ENCODE data around the gene FOXP1.

FOXP1 gene

GRCh38 chr3:71464613-71465012, 118.9 kb downstream of the FOXP1 start:
- Histone ChIP-seq H3K27me3 (ENCODE audit: insufficient read depth, low read length) (no peaks in the 10 kb centered on the region), H3F3A (ENCODE audit: insufficient read depth, low read length) (no peaks in the 10 kb centered on the region), H3K36me3 (ENCODE audit: insufficient read depth, low read length) (peaks cover 30% of the 10 kb centered on the region; the same call in 1 of the 2 replicates), H3K9me2 (ENCODE audit: low read depth, low read length) (no peaks in the 10 kb centered on the region), H3K79me2 (ENCODE audit: insufficient read depth, low read length) (peaks cover 11% of the 10 kb centered on the region), H3K9ac (ENCODE audit: low read length) (no peak overlapping the region), H2AFZ (ENCODE audit: low read length) (no peak overlapping the region), H3K9me3 (ENCODE audit: low read length) (no peaks in the 10 kb centered on the region), H3K4me1 (ENCODE audit: insufficient read depth, low read length, severe bottlenecking) (peaks cover 50% of the 10 kb centered on the region), H3K4me2 (ENCODE audit: low read length) (no peak overlapping the region), H3K27ac (ENCODE audit: low read depth, low read length, poor library complexity, severe bottlenecking) (peak overlapping the region; percentile 80), H3K4me3 (ENCODE audit: low read depth, low read length, poor library complexity, severe bottlenecking) (no peak overlapping the region), H4K20me1 (ENCODE audit: insufficient read depth, low read length) (no peaks in the 10 kb centered on the region)
- TF ChIP-seq EZH2 (IDR thresholded peaks at IDR 0.05; ENCODE audit: borderline replicate concordance, low read length) (no peak), CTCF (IDR thresholded peaks at IDR 0.05; ENCODE audit: low read length) (no peak)

GRCh38 chr3:71463617-71464016, 119.9 kb downstream of the FOXP1 start:
- Histone ChIP-seq H3K79me2 (ENCODE audit: insufficient read depth, low read length) (peaks cover 17% of the 10 kb centered on the region), H3K9me2 (ENCODE audit: low read depth, low read length) (no peaks in the 10 kb centered on the region), H3K4me1 (ENCODE audit: insufficient read depth, low read length, severe bottlenecking) (peaks cover 51% of the 10 kb centered on the region), H2AFZ (ENCODE audit: low read length) (no peak overlapping the region), H4K20me1 (ENCODE audit: insufficient read depth, low read length) (no peaks in the 10 kb centered on the region), H3K4me2 (ENCODE audit: low read length) (no peak overlapping the region), H3K27me3 (ENCODE audit: insufficient read depth, low read length) (no peaks in the 10 kb centered on the region), H3K36me3 (ENCODE audit: insufficient read depth, low read length) (peaks cover 28% of the 10 kb centered on the region; the same call in 1 of the 2 replicates), H3K4me3 (ENCODE audit: low read depth, low read length, poor library complexity, severe bottlenecking) (no peak overlapping the region), H3K9ac (ENCODE audit: low read length) (no peak overlapping the region), H3K9me3 (ENCODE audit: low read length) (no peaks in the 10 kb centered on the region), H3K27ac (ENCODE audit: low read depth, low read length, poor library complexity, severe bottlenecking) (no peak overlapping the region), H3F3A (ENCODE audit: insufficient read depth, low read length) (0 out of 2 replicates have a peak, but pooled peaks cover 5% of the 10 kb centered on the region)
- TF ChIP-seq CTCF (IDR thresholded peaks at IDR 0.05; ENCODE audit: low read length) (no peak), EZH2 (IDR thresholded peaks at IDR 0.05; ENCODE audit: borderline replicate concordance, low read length) (no peak)

GRCh38 chr3:71462586-71462985, 120.9 kb downstream of the FOXP1 start:
- Histone ChIP-seq H3K36me3 (ENCODE audit: insufficient read depth, low read length) (peaks cover 24% of the 10 kb centered on the region; the same call in 1 of the 2 replicates), H3K9me3 (ENCODE audit: low read length) (no peaks in the 10 kb centered on the region), H3K27me3 (ENCODE audit: insufficient read depth, low read length) (no peaks in the 10 kb centered on the region), H3K4me2 (ENCODE audit: low read length) (no peak overlapping the region), H4K20me1 (ENCODE audit: insufficient read depth, low read length) (no peaks in the 10 kb centered on the region), H3K4me3 (ENCODE audit: low read depth, low read length, poor library complexity, severe bottlenecking) (no peak overlapping the region), H3F3A (ENCODE audit: insufficient read depth, low read length) (0 out of 2 replicates have a peak, but pooled peaks cover 5% of the 10 kb centered on the region), H2AFZ (ENCODE audit: low read length) (no peak overlapping the region), H3K79me2 (ENCODE audit: insufficient read depth, low read length) (peaks cover 27% of the 10 kb centered on the region), H3K9me2 (ENCODE audit: low read depth, low read length) (no peaks in the 10 kb centered on the region), H3K27ac (ENCODE audit: low read depth, low read length, poor library complexity, severe bottlenecking) (no peak overlapping the region), H3K9ac (ENCODE audit: low read length) (no peak overlapping the region), H3K4me1 (ENCODE audit: insufficient read depth, low read length, severe bottlenecking) (peaks cover 56% of the 10 kb centered on the region)
- TF ChIP-seq EZH2 (IDR thresholded peaks at IDR 0.05; ENCODE audit: borderline replicate concordance, low read length), result no peak
- no peak for TF ChIP-seq CTCF (IDR thresholded peaks at IDR 0.05; ENCODE audit: low read length)
